NOMO-1 treated with DMSO at 0.1 percent for 48 hours (cell line): ENCODE results near the gene ALDH2.
"Not testable (repeated sequence)": the region's sequence is repeated elsewhere in the genome, so short reads cannot be mapped to it uniquely, and the experiment has no call there.

Experiments used
- DNase-seq: peaks from one replicate; lab custom pipeline; 2025; ENCODE audit not compliant: unreplicated experiment; lab: John Stamatoyannopoulos, UW

ALDH2 gene

DNA sequence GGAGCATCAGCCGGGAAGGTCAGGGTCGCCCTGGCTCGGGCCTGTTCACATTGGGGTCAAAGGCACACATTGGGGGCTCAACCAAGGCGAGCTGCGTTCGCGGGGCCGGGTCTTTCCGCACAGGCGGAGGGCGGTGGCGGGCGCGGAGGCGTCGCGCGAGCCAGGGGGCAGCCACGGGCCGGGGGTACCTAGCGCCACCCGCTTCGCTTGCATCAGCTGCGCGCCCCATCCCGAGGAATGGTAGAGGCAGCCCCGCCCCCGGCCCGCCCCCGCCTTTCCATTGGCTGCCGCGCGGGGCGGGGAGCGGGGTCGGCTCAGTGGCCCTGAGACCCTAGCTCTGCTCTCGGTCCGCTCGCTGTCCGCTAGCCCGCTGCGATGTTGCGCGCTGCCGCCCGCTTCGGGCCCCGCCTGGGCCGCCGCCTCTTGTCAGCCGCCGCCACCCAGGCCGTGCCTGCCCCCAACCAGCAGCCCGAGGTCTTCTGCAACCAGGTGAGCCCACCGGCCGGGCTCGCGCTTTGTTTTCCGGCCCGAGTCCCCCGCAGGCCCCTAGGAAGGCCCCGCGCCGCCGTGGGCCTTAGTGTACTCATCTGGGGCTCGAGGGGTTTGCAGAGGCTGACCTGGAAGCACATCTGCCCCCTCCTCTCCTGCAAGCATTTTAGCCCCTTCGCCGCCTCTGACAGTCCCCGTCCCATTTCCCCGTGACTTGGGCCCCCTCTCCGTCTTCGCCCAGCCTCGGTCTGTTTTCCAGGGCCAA lies at the start of gene ALDH2:
ALDH2 (plus strand) TSS at position 326 of the 754 bp plus-strand sequence; CDS start at position 376, 50 bp downstream.
- peak; percentile 39 for DNase-seq

GRCh38 chr12:111719316-111719715 lies 47.4 kb upstream of the ALDH2 start:
- not testable (repeated sequence) for DNase-seq

- DNase-seq, result no peak
Observed at GRCh38 chr12:111720457-111720856, 46.3 kb upstream of the ALDH2 start.

- not testable (repeated sequence) for DNase-seq
Observed at GRCh38 chr12:111723646-111724360, 42.9 kb upstream of the ALDH2 start.

- no peak for DNase-seq
Observed at GRCh38 chr12:111728795-111729194, 37.9 kb upstream of the ALDH2 start.

DNA sequence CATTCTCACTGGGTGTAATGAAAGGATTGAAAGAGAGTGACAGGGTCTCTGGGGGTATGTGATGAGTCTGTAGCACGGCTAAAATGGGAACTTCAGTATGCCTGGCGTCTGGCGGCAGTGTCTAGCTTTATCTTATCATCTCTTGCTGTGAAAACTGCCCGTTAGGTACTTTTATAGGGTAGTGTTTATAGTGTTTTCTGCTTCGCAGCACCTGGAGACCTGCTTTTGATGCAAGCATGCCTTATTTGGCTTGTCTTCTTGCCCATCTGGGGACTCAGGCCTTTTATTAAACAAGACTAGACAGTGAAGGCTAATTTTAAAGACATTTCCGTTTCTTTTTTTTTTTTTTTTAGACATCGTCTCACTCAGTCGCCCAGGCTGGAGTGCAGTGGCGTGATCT lies 36.3 kb upstream of the ALDH2 start:
- no peak for DNase-seq

DNA sequence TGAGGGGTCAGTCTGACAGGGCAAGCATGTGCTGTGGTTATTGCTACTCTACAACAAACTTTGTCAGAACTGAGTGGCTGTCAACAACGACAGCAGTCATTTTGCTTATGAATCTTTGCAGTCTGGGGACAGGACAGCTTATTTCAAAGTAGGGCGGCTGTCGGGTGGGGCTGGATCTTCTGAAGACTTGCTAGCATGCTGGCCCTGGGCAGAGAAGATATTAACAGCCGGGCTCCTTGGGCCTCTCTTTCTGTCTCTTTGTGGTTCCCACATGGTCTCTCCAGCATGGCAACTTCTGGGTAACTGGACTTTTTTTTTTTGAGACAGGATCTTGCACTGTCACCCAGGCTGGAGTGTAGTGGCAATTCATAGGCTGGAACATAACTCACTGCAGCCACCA lies 33.9 kb upstream of the ALDH2 start:
- no peak for DNase-seq

DNA sequence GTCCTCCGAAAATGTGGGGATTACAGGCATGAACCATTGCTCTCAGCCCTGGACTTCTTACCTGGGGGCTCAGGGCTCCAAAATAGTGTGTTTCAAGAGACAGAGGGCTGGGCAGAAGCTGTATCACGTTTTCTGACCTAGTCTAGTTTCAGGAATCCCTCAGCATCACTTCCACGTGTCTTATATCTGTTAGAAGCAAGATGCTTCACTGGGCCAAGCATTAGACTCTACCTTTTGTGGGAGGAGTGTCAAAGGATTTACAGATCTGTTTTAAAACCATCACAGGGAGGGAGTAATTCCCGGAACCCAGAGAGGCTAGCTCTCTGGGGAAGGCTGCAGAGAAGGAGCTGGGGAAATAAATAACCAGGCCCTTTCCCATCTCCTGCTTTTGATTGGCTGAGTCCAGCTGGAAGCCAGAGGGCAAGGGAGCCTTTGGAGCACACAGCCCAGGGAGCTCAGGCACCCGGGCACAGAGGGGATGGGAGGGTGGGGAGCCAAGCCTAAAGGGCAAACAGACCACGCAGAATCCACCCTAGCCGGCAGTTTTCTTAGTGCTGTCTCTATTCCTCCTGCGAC lies 33.3 kb upstream of the ALDH2 start:
- DNase-seq, result no peak

DNA sequence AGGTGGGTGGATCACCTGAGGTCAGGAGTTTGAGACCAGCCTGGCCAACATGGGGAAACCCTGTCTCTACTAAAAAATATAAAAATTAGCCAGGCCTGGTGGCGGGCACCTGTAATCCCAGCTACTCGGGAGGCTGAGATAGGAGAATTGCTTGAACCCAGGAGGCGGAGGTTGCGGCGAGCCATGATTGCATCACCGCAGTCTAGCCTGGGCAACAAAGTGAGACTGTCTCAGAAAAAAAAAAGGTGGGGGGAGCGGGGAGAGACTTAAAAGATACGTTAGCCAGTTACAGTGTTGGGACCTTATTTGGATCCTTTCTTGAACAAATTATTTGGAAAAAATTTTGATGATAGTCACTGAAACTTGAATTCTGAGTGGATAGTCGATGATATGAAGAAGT lies 27.2 kb upstream of the ALDH2 start:
- not testable (repeated sequence) for DNase-seq

- DNase-seq, result no peak
Observed at GRCh38 chr12:111741235-111741812, 25.4 kb upstream of the ALDH2 start.

GRCh38 chr12:111745211-111745610 lies 21.5 kb upstream of the ALDH2 start:
- no peak for DNase-seq

- no peak for DNase-seq
Observed at GRCh38 chr12:111747333-111747732, 19.4 kb upstream of the ALDH2 start.

- DNase-seq, result no peak
Observed at GRCh38 chr12:111748151-111748672, 18.5 kb upstream of the ALDH2 start.

- DNase-seq, result no peak
Observed at GRCh38 chr12:111748867-111749266, 17.9 kb upstream of the ALDH2 start.

- DNase-seq, result no peak
Observed at GRCh38 chr12:111749391-111749790, 17.3 kb upstream of the ALDH2 start.

DNA sequence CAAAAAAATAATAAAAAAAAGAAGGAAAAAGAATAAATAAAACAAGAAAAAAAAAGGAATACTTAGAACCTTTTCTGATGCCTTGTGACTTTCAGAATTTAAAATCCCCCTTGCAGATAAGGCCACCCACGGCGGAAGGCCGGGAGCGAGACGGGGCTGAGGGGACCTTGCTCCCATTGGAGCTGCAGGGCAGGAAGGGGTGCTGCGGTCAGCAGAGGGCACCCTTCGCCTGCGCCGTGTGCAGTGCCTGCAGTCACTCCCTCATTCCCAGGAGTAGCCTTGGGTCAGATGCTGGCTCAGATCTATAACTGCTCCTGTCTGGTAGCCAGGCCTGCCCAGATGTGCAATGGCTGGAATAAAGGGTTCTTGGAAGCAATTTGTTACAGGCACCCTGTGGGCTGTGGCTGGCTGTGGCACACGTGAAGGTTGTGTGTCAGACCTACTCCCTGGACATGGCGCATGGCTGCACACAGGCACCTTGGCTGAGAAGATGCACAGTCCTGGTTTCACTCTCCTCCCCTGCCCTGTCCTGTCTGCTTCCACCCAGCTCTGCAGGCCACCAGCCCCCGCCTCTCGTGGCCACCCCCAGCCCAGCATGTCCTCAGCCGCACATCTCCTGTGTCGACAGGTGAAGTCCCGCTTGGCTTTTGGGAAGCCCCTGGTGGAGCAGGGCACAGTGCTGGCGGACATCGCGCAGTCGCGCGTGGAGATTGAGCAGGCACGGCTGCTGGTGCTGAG lies 13.4 kb upstream of the ALDH2 start:
- peak; percentile 7 for DNase-seq

DNA sequence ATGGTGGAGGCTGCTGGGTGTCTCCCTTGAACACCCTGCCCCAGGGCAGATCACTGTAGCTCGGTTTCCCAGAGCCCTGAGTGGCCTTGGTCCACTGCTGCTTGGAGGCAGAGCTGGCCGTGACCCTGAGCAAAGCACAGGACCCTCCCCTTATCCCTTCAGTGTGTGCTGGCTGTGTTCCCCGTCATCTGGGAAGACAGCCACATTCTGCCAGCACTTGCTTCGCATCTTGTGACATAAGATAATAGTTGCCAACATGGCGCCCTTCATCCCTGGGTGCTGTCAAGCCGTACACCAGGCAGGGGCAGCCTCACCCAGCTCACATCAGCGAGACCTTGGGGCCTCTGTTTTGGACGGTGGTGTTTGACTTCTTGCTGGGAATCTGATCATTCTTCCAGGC lies 12.1 kb upstream of the ALDH2 start:
- DNase-seq, result no peak

DNA sequence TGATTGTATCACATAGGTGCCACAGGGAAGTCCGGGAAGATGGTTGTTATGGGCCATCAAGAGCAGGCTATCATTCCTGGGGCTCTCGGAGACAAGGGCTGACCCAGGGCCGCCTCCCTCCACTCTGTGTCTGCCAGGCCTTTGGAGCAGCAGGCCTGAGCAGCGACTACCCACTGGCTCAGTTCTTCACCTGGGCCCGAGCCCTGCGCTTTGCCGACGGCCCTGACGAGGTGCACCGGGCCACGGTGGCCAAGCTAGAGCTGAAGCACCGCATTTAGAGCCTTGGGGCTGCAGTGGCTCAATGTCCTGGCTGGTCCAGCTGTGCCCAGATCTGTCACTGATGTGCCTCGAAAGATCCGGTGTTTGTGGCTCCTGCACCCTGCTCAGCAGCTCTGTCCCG lies 10.5 kb upstream of the ALDH2 start:
- DNase-seq, result no peak

DNA sequence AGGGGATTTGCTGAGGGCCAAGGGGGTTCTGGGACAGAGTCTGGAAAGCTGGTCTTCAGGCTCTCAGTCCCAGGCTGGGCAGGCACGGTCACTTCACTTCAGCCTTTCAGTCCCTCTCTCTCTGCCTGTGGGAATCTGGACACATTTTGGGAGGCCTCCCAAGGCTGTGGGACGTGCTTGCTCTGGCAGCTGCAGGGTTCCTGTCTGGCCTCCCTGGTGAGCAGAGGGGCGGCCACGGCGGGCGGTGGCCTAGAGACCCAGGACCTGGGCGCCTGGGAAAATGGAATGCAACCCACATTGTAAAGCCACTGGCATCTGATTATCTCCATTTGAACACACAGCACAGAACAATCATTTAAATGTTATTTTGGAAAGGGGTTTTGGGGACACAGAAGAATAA lies 10.1 kb upstream of the ALDH2 start:
- DNase-seq, result no peak

DNA sequence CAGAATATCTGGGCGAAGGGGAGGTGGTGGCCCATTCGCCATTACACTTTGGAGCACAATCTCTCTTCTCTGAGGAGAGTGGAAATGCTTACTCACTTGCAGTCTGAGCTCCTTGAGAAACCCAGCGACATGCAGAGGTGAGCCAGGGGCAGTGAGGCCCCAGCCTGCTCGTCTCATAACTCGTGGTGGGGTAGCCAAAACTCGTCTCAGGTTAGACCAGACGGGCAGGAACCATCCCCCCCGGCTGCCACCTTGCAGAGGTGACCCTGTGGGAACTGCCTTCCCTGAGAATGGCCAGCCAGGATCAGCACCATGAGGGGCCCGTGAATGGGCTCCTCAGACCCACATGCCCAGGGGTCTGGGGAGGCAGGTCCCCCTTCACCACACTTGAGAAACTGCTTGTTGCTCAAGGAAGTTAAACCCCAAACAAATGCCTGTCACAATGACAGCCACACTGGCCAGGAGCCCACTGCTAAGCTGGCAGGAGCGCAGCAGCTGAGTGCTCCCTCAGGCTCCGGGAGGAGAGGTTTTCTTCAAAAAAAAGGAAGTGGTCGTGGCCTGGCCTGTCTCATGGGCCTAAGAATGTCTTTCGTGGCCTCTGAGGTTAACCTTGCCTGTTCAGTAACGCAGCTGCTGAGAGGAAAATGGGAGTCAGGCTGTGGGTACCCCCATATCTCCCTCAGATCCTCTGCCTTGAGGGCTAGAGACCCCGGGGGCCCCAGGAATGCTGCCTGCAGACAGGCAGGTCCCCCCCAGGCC lies 9.2 kb upstream of the ALDH2 start:
- peak; percentile 92 for DNase-seq
